GM23248 (cell line): ENCODE results near the gene TNMD. TPM values are rescaled to one million over a fixed set of nuclear protein-coding genes. Genes with fewer than 3 reads are reported as not detected.

ENCODE experiments used
- DNase-seq: peaks from one replicate; pipeline ENCODE4 v3.0.0-alpha.2; 2015
- H2AFZ ChIP-seq: fragments of 200-600 bp; sonication (generic); 2 replicates; pipeline ENCODE4 v1.6.1; 2016; ENCODE audit warnings: antibody characterized with exemption
- H3F3A ChIP-seq: fragments of 200-600 bp; sonication (generic); 2 replicates; pipeline ENCODE4 v1.6.1; 2016; ENCODE audit warnings: mild to moderate bottlenecking, antibody characterized with exemption, mixed run types; ENCODE audit not compliant: insufficient read depth
- H3K27ac ChIP-seq: fragments of 200-600 bp; sonication (generic); 2 replicates; pipeline ENCODE4 v1.5.1; 2016; ENCODE audit warnings: mild to moderate bottlenecking
- H3K27me3 ChIP-seq: fragments of 200-600 bp; sonication (generic); replicated peaks from 2 replicates; pipeline ENCODE4 v1.6.1; 2016; ENCODE audit warnings: mild to moderate bottlenecking; ENCODE audit not compliant: insufficient read depth
- H3K36me3 ChIP-seq: fragments of 200-600 bp; sonication (generic); 2 replicates; pipeline ENCODE4 v1.6.1; 2016; ENCODE audit warnings: low read depth, mild to moderate bottlenecking
- H3K4me1 ChIP-seq: fragments of 200-600 bp; sonication (generic); 2 replicates; pipeline ENCODE4 v1.6.1; 2016; ENCODE audit warnings: mild to moderate bottlenecking; ENCODE audit not compliant: insufficient read depth
- H3K4me2 ChIP-seq: fragments of 200-600 bp; sonication (generic); one replicate; pipeline ENCODE4 v1.6.1; 2016; ENCODE audit warnings: mild to moderate bottlenecking; ENCODE audit not compliant: unreplicated experiment
- H3K4me3 ChIP-seq: fragments of 200-600 bp; sonication (generic); 2 replicates; pipeline ENCODE4 v1.5.1; 2016; ENCODE audit warnings: mild to moderate bottlenecking
- H3K79me2 ChIP-seq: fragments of 200-600 bp; sonication (generic); 2 replicates; pipeline ENCODE4 v1.6.1; 2016; ENCODE audit warnings: mild to moderate bottlenecking; ENCODE audit not compliant: insufficient read depth
- H3K9ac ChIP-seq: fragments of 200-600 bp; sonication (generic); 2 replicates; pipeline ENCODE4 v1.6.1; 2016; ENCODE audit warnings: mild to moderate bottlenecking
- H3K9me2 ChIP-seq: fragments of 200-600 bp; sonication (generic); 2 replicates; pipeline ENCODE4 v1.6.1; 2016; ENCODE audit warnings: mixed run types, mild to moderate bottlenecking, moderate library complexity; ENCODE audit not compliant: insufficient read depth
- H3K9me3 ChIP-seq: fragments of 200-600 bp; sonication (generic); one replicate; pipeline ENCODE4 v1.6.1; 2017; ENCODE audit warnings: low read depth
- H4K20me1 ChIP-seq: fragments of 200-600 bp; sonication (generic); 2 replicates; pipeline ENCODE4 v1.6.0; 2016; ENCODE audit not compliant: insufficient read depth
- EZH2 ChIP-seq: fragments of 200-600 bp; sonication (generic); IDR thresholded peaks from 2 replicates; pipeline ENCODE4 v1.6.1; 2018; ENCODE audit warnings: antibody characterized with exemption, mild to moderate bottlenecking; ENCODE audit not compliant: insufficient read depth, poor library complexity, severe bottlenecking
- EZH2phosphoT487 ChIP-seq: fragments of 200-600 bp; sonication (generic); IDR thresholded peaks from 2 replicates; pipeline ENCODE4 v1.6.1; 2018; ENCODE audit warnings: antibody characterized with exemption, moderate library complexity, mild to moderate bottlenecking, low read depth; ENCODE audit not compliant: insufficient read depth
- WGBS, 2 experiments: methylation state at CpG; one replicate each; pipeline ENCODE4 v1.1.6; 2015 to 2017; ENCODE audit warnings: low lambda C conversion rate in 2 of 2, low coverage in 1 of 2; ENCODE audit errors: missing lambda C conversion rate in 2 of 2; 5-methylcytosine and 5-hydroxymethylcytosine counted together
- in situ Hi-C: fragments of 300-500 bp; cut with MboI; formaldehyde crosslinking; loops from 2 replicates; pipeline ENCODE4 v1.15.0; 2020
- polyA plus RNA-seq: library from polyadenylated mRNA; unstranded; fragments of >200 nt; fragmentation: Nextera tagmentation; extraction: Ambion mirVana; gene quantifications from 2 replicates; pipeline ENCODE4 v1.2.1, GENCODE V29; 2016
- total RNA-seq: library from RNA; depleted of rRNA; stranded (reverse); fragments of >200 nt; shearing (Covaris generic); gene quantifications from 2 replicates; pipeline ENCODE4 v1.2.3, GENCODE V29; 2014

Gene TNMD
- total and polyA plus RNA-seq, 2 experiments from 2014 or later, result not detected

- no peaks in the 10 kb centered on the region for H3K27me3 ChIP-seq
- no peaks in the 10 kb centered on the region for H3F3A ChIP-seq
- H4K20me1 ChIP-seq, result no peaks in the 10 kb centered on the region
- H2AFZ ChIP-seq, result peak within 1 kb of the TSS; percentile 96
- no peaks in the 10 kb centered on the region for H3K9me3 ChIP-seq
- peak within 1 kb of the TSS; percentile 94 for H3K9ac ChIP-seq
- H3K4me2 ChIP-seq, result peak within 1 kb of the TSS; percentile 80
- H3K27ac ChIP-seq, result peak within 1 kb of the TSS; percentile 58; the same call in 1 of the 2 replicates
- H3K36me3 ChIP-seq, result no peaks in the 10 kb centered on the region
- H3K4me3 ChIP-seq, result peak within 1 kb of the TSS; percentile 93
- no peaks in the 10 kb centered on the region for H3K9me2 ChIP-seq
- TF ChIP-seq EZH2phosphoT487 (no peak), EZH2 (no peak)
- H3K4me1 ChIP-seq, result no peaks in the 10 kb centered on the region; the same call in 1 of the 2 replicates
- peak; percentile 87 for DNase-seq
- H3K79me2 ChIP-seq, result no peaks in the 10 kb centered on the region
- 1% methylated on average over 24 to 44 of the region's 51 CpGs for WGBS, 2 experiments
- in situ Hi-C loops, result no loop called here
Observed at GRCh38 chrX:100636321-100636991, 51.7 kb downstream of the TNMD start, which contains the start of gene TSPAN6. Gene TSPAN6 (minus strand): TSS chrX:100636806. CDS start chrX:100636694, 112 bp downstream.

DNA sequence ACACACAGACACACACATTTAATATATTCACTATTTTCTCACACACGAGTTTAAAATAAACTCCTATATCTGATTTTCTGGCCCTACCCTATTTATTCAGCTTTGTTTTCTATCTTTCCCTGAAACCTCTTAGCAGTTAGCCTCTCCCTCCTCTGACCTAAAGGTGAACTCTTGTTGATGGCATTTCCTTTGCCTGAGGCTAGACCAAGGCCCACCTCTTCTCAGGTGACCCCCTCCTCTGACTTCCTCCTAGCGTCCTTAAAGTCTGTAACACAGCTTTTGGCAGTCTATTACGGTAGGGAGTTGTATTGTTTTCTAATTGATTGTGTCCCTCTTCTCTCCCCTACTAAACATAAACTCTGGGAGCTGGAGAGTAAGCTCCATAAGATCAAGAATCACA, 57.6 kb downstream of the TNMD start:
- H3F3A ChIP-seq, result peaks cover 30% of the 10 kb centered on the region
- H3K4me2 ChIP-seq, result no peak overlapping the region
- no peak overlapping the region for H3K27ac ChIP-seq
- no peak overlapping the region for H2AFZ ChIP-seq
- H4K20me1 ChIP-seq, result no peaks in the 10 kb centered on the region
- H3K79me2 ChIP-seq, result 0 out of 2 replicates have a peak, but pooled peaks cover 19% of the 10 kb centered on the region
- H3K27me3 ChIP-seq, result no peaks in the 10 kb centered on the region
- no peak overlapping the region for H3K4me3 ChIP-seq
- in situ Hi-C loops, result no loop called here
- WGBS, 2 experiments, result 95 to 100% methylated on average over 3 of the region's 3 CpGs
- H3K4me1 ChIP-seq, result peaks cover 27% of the 10 kb centered on the region
- H3K36me3 ChIP-seq, result no peaks in the 10 kb centered on the region
- TF ChIP-seq EZH2 (no peak), EZH2phosphoT487 (no peak)
- no peaks in the 10 kb centered on the region for H3K9me3 ChIP-seq
- H3K9me2 ChIP-seq, result no peaks in the 10 kb centered on the region
- H3K9ac ChIP-seq, result no peak overlapping the region
- DNase-seq, result no peak

- H2AFZ ChIP-seq, result no peak overlapping the region; the same call in 1 of the 2 replicates
- H3K36me3 ChIP-seq, result no peaks in the 10 kb centered on the region
- TF ChIP-seq EZH2 (no peak), EZH2phosphoT487 (no peak)
- H3K27me3 ChIP-seq, result no peaks in the 10 kb centered on the region
- in situ Hi-C loops, result no loop called here
- 73 to 79% methylated on average over 8 to 11 of the region's 11 CpGs for WGBS, 2 experiments
- peak overlapping the region; percentile 74 for H3K4me3 ChIP-seq
- H3K79me2 ChIP-seq, result 0 out of 2 replicates have a peak, but pooled peaks cover 19% of the 10 kb centered on the region
- H3K9me3 ChIP-seq, result no peaks in the 10 kb centered on the region
- H3F3A ChIP-seq, result peaks cover 39% of the 10 kb centered on the region
- no peak for DNase-seq
- peak overlapping the region; percentile 88 for H3K4me2 ChIP-seq
- peak overlapping the region; percentile 85 for H3K9ac ChIP-seq
- H4K20me1 ChIP-seq, result no peaks in the 10 kb centered on the region
- H3K27ac ChIP-seq, result peak overlapping the region; percentile 84
- peaks cover 37% of the 10 kb centered on the region for H3K4me1 ChIP-seq
- no peaks in the 10 kb centered on the region for H3K9me2 ChIP-seq
Observed at GRCh38 chrX:100643212-100643611, 58.5 kb downstream of the TNMD start.

GRCh38 chrX:100643956-100644860, 59.5 kb downstream of the TNMD start, which contains the start of gene SRPX2:
Gene SRPX2 (plus strand): TSS chrX:100644199. CDS start chrX:100646323, 2,124 bp downstream.
- H2AFZ ChIP-seq, result peak within 1 kb of the TSS; percentile 62
- no peaks in the 10 kb centered on the region for H3K9me2 ChIP-seq
- H3K9me3 ChIP-seq, result no peaks in the 10 kb centered on the region
- no peaks in the 10 kb centered on the region for H3K36me3 ChIP-seq
- peaks cover 43% of the 10 kb centered on the region for H3K4me1 ChIP-seq
- peaks cover 47% of the 10 kb centered on the region for H3F3A ChIP-seq
- peak within 1 kb of the TSS; percentile 85 for H3K9ac ChIP-seq
- TF ChIP-seq EZH2phosphoT487 (no peak), EZH2 (no peak)
- H4K20me1 ChIP-seq, result no peaks in the 10 kb centered on the region
- H3K79me2 ChIP-seq, result 0 out of 2 replicates have a peak, but pooled peaks cover 19% of the 10 kb centered on the region
- H3K27ac ChIP-seq, result peak within 1 kb of the TSS; percentile 84
- no peaks in the 10 kb centered on the region for H3K27me3 ChIP-seq
- peak within 1 kb of the TSS; percentile 88 for H3K4me2 ChIP-seq
- peak within 1 kb of the TSS; percentile 74 for H3K4me3 ChIP-seq
- 0 to 1% methylated on average over 10 to 11 of the region's 11 CpGs for WGBS, 2 experiments
- in situ Hi-C loops, result no loop called here
- DNase-seq, result peak; percentile 90
